NT2/D1 (cell line): ENCODE data around the gene MAST4.

ENCODE experiments used
- SUZ12 ChIP-seq: IDR thresholded peaks from 2 replicates; pipeline ENCODE4 v1.6.1; 2011; ENCODE audit not compliant: insufficient read length, insufficient read depth; ENCODE audit errors: extremely low read depth
- YY1 ChIP-seq: IDR thresholded peaks from 2 replicates; pipeline ENCODE4 v1.6.1; 2011; ENCODE audit not compliant: insufficient read length, insufficient read depth
- ZNF274 ChIP-seq: IDR thresholded peaks from 2 replicates; pipeline ENCODE4 v1.6.1; 2011; ENCODE audit warnings: mild to moderate bottlenecking, low read depth, low read length

GRCh38 chr5:67033880-67034651 lies 437.9 kb downstream of the MAST4 start:
- TF ChIP-seq ZNF274 (no peak), SUZ12 (no peak), YY1 (no peak)
